Kidney (tissue), 14 donors: ENCODE measurements around the gene COPZ1. TPM values are rescaled to one million over a fixed set of nuclear protein-coding genes. Genes with fewer than 3 reads are reported as not detected.

Experiments used
- DNase-seq, 5 donors: peaks; one replicate each; pipeline ENCODE4 v3.0.0-alpha.2; 2013 to 2020
- FAIRE-seq: peaks from 2 replicates; lab custom pipeline; 2012; peaks lifted over from hg19 to GRCh38; lab: Jason Lieb, UNC
- H3K27ac ChIP-seq, 2 donors: one replicate each; pipeline ENCODE4 v1.7.0; 2013; ENCODE audit warnings: low read depth in 2 of 2, low read length in 2 of 2, inconsistent platforms in 1 of 2
- H3K27me3 ChIP-seq: one replicate; pipeline ENCODE4 v1.7.1; 2013; ENCODE audit warnings: low read length, inconsistent platforms; ENCODE audit not compliant: control insufficient read depth, insufficient read depth
- H3K36me3 ChIP-seq, 3 donors: one replicate each; pipeline versions ENCODE4 v1.7.0 to v1.7.1; 2013; ENCODE audit warnings: low read length in 3 of 3, control low read depth in 1 of 3, inconsistent platforms in 1 of 3; ENCODE audit not compliant: insufficient read depth in 3 of 3, control insufficient read depth in 2 of 3
- H3K4me1 ChIP-seq, 3 donors: one replicate each; pipeline versions ENCODE4 v1.7.0 to v1.7.1; 2013; ENCODE audit warnings: low read length in 3 of 3, inconsistent platforms in 1 of 3, low read depth in 1 of 3; ENCODE audit not compliant: control insufficient read depth in 2 of 3, insufficient read depth in 2 of 3
- H3K4me3 ChIP-seq, 3 donors: one replicate each; pipeline versions ENCODE4 v1.7.0 to v1.8.1; 2013; ENCODE audit warnings: low read length in 3 of 3, control low read depth in 1 of 3, inconsistent platforms in 1 of 3
- H3K9ac ChIP-seq, 3 donors: one replicate each; pipeline versions ENCODE4 v1.7.0 to v1.7.1; 2013; ENCODE audit warnings: low read length in 3 of 3, control low read depth in 1 of 3, inconsistent platforms in 1 of 3
- H3K9me3 ChIP-seq, 3 donors: one replicate each; pipeline versions ENCODE4 v1.7.0 to v1.7.1; 2013; ENCODE audit warnings: low read length in 3 of 3, control low read depth in 1 of 3, inconsistent platforms in 1 of 3; ENCODE audit not compliant: control insufficient read depth in 2 of 3, insufficient read depth in 1 of 3
- intact Hi-C: fragments of 100-400 bp; cut with DNase I; formaldehyde crosslinking; loops from one replicate; pipeline ENCODE4 v1.11.1; 2022
- polyA plus RNA-seq: library from polyadenylated mRNA; stranded (reverse); fragments of 350-450 nt; fragmentation: Illumina TruSeq; extraction: RNeasy Lipid Tissue Mini Kit (QIAGEN cat#74804); gene quantifications from one replicate; pipeline ENCODE4 v1.2.3, GENCODE V29; 2014; ENCODE audit warnings: low read depth, low replicate concordance; ENCODE audit not compliant: insufficient read depth
- total RNA-seq: library from RNA; stranded (reverse); fragmentation: NEBNext Ultra II Directional; extraction: Animal tissue kit (Norgen Biotek cat#: 25700); gene quantifications from one replicate; pipeline ENCODE4 v1.2.1, GENCODE V29; 2021
- TF ChIP-seq, protein P1 (sequence below): IDR thresholded peaks from 3 replicates; pipeline ENCODE4 v1.5.1; 2012; ENCODE audit warnings: mild to moderate bottlenecking, moderate library complexity, borderline replicate concordance; ENCODE audit not compliant: insufficient read depth; ENCODE audit errors: extremely low read depth
- donor health status: control.
- donor health status: control.
- donor health status: control.
- donor health status: control.
- donor health status: control.
- donor health status: DM: yes; HTN: yes; CAD: no.
- donor health status: Normal renal cell carcinoma (clear cell type).

Gene COPZ1
- total and polyA plus RNA-seq, 2 donors from 2014 or later = 141 to 181 TPM

DNA sequence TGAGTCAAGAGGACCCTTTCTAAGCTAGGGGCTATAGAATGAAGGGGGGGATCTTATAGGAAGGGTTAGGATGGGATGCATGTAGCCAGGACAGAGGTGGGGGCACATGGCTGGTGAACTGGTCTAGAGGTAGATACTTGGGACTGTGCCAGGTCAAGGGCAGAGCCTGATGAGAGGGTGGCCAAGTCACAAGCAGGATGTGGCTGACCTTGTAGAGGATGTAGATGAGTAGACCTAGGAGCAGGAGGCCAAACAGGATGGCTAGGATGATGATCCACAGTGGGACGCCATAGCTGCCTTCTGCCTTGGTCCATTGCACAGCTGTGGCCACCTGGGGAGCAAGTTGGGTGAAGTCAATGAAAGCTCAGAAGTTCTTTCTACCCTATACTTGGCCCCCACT is 72.2 kb downstream of the COPZ1 start:
- no peak for FAIRE-seq
- Histone ChIP-seq H3K4me1 (no peaks in the 10 kb centered on the region), H3K9me3 (no peaks in the 10 kb centered on the region), H3K36me3 (peaks cover 0 to 3% (median 2%) of the 10 kb centered on the region in 3 donors), H3K27ac (no peak overlapping the region), H3K27me3 (no peaks in the 10 kb centered on the region), H3K9ac (no peak overlapping the region), H3K4me3 (no peak overlapping the region)
- DNase-seq = no peak
- intact Hi-C loops = no loop called here
- TF ChIP-seq, protein P1, sequence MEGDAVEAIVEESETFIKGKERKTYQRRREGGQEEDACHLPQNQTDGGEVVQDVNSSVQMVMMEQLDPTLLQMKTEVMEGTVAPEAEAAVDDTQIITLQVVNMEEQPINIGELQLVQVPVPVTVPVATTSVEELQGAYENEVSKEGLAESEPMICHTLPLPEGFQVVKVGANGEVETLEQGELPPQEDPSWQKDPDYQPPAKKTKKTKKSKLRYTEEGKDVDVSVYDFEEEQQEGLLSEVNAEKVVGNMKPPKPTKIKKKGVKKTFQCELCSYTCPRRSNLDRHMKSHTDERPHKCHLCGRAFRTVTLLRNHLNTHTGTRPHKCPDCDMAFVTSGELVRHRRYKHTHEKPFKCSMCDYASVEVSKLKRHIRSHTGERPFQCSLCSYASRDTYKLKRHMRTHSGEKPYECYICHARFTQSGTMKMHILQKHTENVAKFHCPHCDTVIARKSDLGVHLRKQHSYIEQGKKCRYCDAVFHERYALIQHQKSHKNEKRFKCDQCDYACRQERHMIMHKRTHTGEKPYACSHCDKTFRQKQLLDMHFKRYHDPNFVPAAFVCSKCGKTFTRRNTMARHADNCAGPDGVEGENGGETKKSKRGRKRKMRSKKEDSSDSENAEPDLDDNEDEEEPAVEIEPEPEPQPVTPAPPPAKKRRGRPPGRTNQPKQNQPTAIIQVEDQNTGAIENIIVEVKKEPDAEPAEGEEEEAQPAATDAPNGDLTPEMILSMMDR = no peak

DNA sequence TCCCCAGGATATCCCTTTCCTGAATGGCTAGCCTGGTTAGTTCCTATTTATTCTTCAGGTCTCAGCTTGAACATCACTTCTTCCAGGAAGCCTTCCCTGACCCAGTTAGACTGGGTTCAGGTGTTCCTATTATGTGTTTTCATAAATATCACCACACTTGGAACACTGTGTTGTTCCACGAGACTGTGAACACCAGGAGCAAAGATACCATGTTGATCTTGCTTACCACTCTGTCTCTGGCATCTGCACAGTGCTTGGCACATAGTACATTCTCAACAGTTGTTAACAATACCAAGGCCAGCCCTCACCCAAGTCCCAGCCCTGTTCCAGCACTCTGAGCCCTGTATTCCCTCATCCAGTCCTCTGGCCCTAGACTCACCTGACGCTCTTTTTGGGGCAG is 73.3 kb downstream of the COPZ1 start:
- H3K9me3 ChIP-seq = no peaks in the 10 kb centered on the region
- intact Hi-C loops = no loop called here
- no peak overlapping the region for H3K27ac ChIP-seq
- no peak overlapping the region for H3K9ac ChIP-seq
- H3K36me3 ChIP-seq = peaks cover 0 to 3% (median 2%) of the 10 kb centered on the region in 3 donors
- H3K27me3 ChIP-seq = no peaks in the 10 kb centered on the region
- FAIRE-seq (no peak), DNase-seq (no peak)
- no peaks in the 10 kb centered on the region for H3K4me1 ChIP-seq
- no peak overlapping the region for H3K4me3 ChIP-seq
- TF ChIP-seq, protein P1 = no peak

DNA sequence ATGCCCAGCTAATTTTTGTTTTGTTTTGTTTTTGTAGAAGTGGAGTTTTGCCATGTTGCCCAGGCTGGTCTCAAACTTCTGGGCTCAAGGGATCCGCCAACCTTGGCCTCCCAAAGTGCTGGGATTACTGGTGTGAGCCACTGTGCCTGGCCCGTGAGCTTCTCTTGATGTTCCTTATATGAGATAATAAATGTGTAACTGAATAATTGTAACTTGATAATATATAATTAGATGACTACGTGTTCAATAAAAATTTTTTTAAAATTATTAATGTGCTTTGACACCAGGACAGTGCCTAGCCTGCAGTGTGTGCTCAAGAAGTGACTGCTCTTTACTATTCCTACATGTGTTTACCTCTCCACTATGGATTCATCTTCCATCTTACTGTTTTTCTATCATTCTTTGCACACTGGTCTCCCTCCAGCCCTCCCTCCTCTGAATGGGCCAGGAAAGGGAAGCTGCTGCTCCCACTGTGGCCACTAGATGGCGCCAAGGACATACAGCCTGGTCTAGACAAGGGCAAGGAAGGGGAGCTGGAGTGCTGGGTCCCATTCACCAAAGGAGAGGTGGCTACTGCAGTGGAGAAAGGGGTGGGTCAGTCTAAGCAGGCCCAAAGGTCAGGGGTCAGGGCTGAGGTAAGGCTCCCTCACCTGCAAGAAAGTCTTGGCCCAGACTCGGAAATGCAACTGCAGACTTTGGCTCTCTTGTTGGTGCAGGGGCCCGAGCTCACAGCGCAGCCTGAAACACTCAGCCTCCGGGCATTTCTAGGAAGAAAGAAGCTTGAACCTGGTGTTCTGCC is 74.3 kb downstream of the COPZ1 start:
- H3K4me1 ChIP-seq = no peaks in the 10 kb centered on the region
- DNase-seq = peak; percentile 90 to 93 (median 92)
- no peak for FAIRE-seq
- peaks cover 0 to 3% (median 2%) of the 10 kb centered on the region in 3 donors for H3K36me3 ChIP-seq
- no peak overlapping the region for H3K4me3 ChIP-seq
- H3K27me3 ChIP-seq = no peaks in the 10 kb centered on the region
- no peak overlapping the region for H3K27ac ChIP-seq
- no peaks in the 10 kb centered on the region for H3K9me3 ChIP-seq
- no peak overlapping the region for H3K9ac ChIP-seq
- intact Hi-C loops = no loop called here
- TF ChIP-seq, protein P1 = peak; percentile 98
